GM12892 (cell line): Measurements from ENCODE around the gene MSX1.

Experiments
- POLR2A ChIP-seq: IDR thresholded peaks from 2 replicates; pipeline ENCODE4 v1.6.1; 2011; ENCODE audit warnings: low read depth, low read length, control low read depth
- POLR2AphosphoS5 ChIP-seq: IDR thresholded peaks from 2 replicates; pipeline ENCODE4 v1.6.1; 2011; ENCODE audit warnings: low read depth, low read length, control low read depth
- TAF1 ChIP-seq: IDR thresholded peaks from 2 replicates; pipeline ENCODE4 v1.6.1; 2011; ENCODE audit warnings: low read depth, mild to moderate bottlenecking, control low read depth, low read length, borderline replicate concordance

DNA sequence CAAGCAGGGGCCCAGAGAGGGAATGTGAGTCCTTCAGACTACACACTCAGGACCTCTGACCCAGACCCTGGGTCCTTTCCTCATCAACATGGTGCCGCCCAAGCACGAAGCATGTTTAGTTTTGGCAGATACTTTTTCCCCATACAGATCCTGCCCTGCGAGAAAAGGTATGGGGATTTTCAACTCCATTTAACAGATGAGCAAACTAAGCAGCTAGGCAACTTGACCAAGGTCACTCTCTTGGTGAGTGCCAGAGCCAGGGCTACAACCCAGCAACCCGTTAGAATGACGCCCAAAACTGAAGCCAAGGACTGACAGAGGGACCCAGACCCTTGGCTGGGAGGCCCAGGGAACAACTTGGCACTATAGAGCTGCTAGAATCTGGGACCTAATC lies 40.3 kb upstream of the MSX1 start:
- TF ChIP-seq TAF1 = no peak
- TF ChIP-seq POLR2AphosphoS5 = no peak
- no peak for TF ChIP-seq POLR2A
